Activated naive CD4-positive, alpha-beta T cell treated with anti-CD3 and anti-CD28 coated beads, Interleukin-2, amount 10 ng/mL, durations not matched to agents 5 hours and 36 hours (primary cell): Measurements from ENCODE around the gene C6orf141. TPM values are rescaled to one million over a fixed set of nuclear protein-coding genes. Genes with fewer than 3 reads are reported as not detected.

Source experiments
- total RNA-seq, 2 experiments: library from RNA; stranded (reverse); gene quantifications; one replicate each; pipeline ENCODE4 v1.2.3, GENCODE V29; 2021

Gene C6orf141
- under 1 TPM; 0.46 to 0.53 TPM for total RNA-seq

GRCh38 chr6:49550492-49551077, at the start of gene C6orf141:
Gene C6orf141 (plus strand): TSS chr6:49550668. CDS start chr6:49550793, 125 bp downstream.

Other genes with a start within 250 kb of the C6orf141 start
- 10 to 100 TPM; 17.0 to 17.3 TPM for gene MMUT, start 87.4 kb upstream of the C6orf141 start, total RNA-seq
- 10 to 100 TPM; 12.6 to 14.0 TPM for gene CENPQ, start 87.3 kb upstream of the C6orf141 start, total RNA-seq
- not detected for gene GLYATL3, start 50.7 kb upstream of the C6orf141 start, total RNA-seq
- gene RHAG, start 86.2 kb downstream of the C6orf141 start, total RNA-seq, result not detected
- gene CRISP2, start 162.9 kb downstream of the C6orf141 start, total RNA-seq, result not detected
- not detected for gene CRISP3, start 193.7 kb downstream of the C6orf141 start, total RNA-seq
- gene PGK2, start 236.6 kb downstream of the C6orf141 start, total RNA-seq, result not detected